ENCODE results near the gene BCL11B. TPM values are rescaled to one million over a fixed set of nuclear protein-coding genes. Genes with fewer than 3 reads are reported as not detected.

BCL11B gene
- total RNA-seq, 2 experiments from 2014 or later, result not detected

DNA sequence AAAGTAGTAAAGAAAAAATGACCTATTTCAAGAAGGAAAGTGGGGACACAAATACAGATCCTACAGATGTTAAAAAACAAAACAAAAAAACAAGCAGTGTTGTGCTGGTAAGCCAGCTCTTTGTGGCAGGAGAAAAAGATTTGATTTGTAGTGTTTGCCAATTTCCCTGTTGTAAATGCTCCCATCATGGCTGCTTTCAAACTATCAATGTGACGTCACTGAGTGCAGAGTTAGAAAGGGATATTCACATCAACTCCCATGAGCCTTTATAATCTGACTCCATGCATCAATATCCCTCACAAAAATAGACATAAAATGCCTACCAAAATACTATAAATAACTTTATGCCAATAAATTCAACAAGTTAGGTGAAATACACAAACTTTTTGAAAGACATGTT, 32.2 kb upstream of the BCL11B start:
- no peak for TF ChIP-seq EZH2phosphoT487 (IDR thresholded peaks at IDR 0.05; ENCODE audit: borderline replicate concordance, low read depth, low read length)
- TF ChIP-seq, protein P1, sequence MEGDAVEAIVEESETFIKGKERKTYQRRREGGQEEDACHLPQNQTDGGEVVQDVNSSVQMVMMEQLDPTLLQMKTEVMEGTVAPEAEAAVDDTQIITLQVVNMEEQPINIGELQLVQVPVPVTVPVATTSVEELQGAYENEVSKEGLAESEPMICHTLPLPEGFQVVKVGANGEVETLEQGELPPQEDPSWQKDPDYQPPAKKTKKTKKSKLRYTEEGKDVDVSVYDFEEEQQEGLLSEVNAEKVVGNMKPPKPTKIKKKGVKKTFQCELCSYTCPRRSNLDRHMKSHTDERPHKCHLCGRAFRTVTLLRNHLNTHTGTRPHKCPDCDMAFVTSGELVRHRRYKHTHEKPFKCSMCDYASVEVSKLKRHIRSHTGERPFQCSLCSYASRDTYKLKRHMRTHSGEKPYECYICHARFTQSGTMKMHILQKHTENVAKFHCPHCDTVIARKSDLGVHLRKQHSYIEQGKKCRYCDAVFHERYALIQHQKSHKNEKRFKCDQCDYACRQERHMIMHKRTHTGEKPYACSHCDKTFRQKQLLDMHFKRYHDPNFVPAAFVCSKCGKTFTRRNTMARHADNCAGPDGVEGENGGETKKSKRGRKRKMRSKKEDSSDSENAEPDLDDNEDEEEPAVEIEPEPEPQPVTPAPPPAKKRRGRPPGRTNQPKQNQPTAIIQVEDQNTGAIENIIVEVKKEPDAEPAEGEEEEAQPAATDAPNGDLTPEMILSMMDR (conservative IDR thresholded peaks at IDR 0.05; ENCODE audit: low read length), result no peak
- Histone ChIP-seq H3K4me1 (ENCODE audit: insufficient read depth, low read length, poor library complexity, severe bottlenecking) (no peaks in the 10 kb centered on the region), H3K4me2 (ENCODE audit: low read length) (no peak overlapping the region), H3K4me3 (ENCODE audit: low read depth, low read length, poor library complexity, severe bottlenecking) (no peak overlapping the region), H3K27ac (ENCODE audit: low read depth, low read length, poor library complexity, severe bottlenecking) (no peak overlapping the region), H3K9me2 (ENCODE audit: insufficient read depth, low read length) (no peaks in the 10 kb centered on the region), H3K79me2 (ENCODE audit: insufficient read depth, low read depth, low read length) (no peaks in the 10 kb centered on the region), H2AFZ (ENCODE audit: low read length) (no peak overlapping the region), H4K20me1 (ENCODE audit: insufficient read depth, low read length) (no peaks in the 10 kb centered on the region), H3K9me3 (ENCODE audit: low read length) (no peaks in the 10 kb centered on the region), H3K36me3 (ENCODE audit: insufficient read depth, low read length) (no peaks in the 10 kb centered on the region)
- DNase-seq (ENCODE audit: low spot score), result no peak
- ChIA-PET POLR2A (no interaction called here), CTCF (ENCODE audit: unreplicated experiment) (no interaction called here)
- no TSS peak for BruUV-seq (replicated peaks)
- intact Hi-C loops (cut with micrococcal nuclease; ENCODE audit: unreplicated experiment), result no loop called here

DNA sequence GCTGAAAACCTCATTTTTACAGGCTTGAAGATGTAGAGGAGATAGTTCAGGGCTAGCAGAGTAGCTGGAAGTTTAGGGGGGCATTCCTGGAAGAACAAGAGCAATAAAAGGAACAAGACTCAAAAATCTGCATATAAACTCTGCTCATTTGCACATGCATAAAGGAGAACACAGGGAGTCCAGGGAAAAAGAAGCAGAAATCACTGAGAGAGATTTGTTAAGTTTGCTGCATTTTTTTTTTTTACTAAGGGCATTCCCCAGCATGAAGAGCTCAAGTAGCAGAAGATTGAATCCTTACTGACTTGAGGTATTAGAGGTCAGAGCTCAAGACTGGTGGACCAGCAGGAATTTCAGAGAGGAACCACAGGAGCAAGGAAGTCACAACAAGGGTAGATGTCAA, 28.2 kb upstream of the BCL11B start:
- intact Hi-C loops (cut with micrococcal nuclease; ENCODE audit: unreplicated experiment), result no loop called here
- H3K36me3 ChIP-seq (ENCODE audit: insufficient read depth, low read length), result no peaks in the 10 kb centered on the region
- no peaks in the 10 kb centered on the region for H3K9me3 ChIP-seq (ENCODE audit: low read length)
- H2AFZ ChIP-seq (ENCODE audit: low read length), result no peak overlapping the region
- H3K27ac ChIP-seq (ENCODE audit: low read depth, low read length, poor library complexity, severe bottlenecking), result no peak overlapping the region
- TF ChIP-seq, protein P1 (conservative IDR thresholded peaks at IDR 0.05; ENCODE audit: low read length), result no peak
- TF ChIP-seq EZH2phosphoT487 (IDR thresholded peaks at IDR 0.05; ENCODE audit: borderline replicate concordance, low read depth, low read length), result no peak
- H3K4me3 ChIP-seq (ENCODE audit: low read depth, low read length, poor library complexity, severe bottlenecking), result no peak overlapping the region
- no peaks in the 10 kb centered on the region for H3K4me1 ChIP-seq (ENCODE audit: insufficient read depth, low read length, poor library complexity, severe bottlenecking)
- H3K9me2 ChIP-seq (ENCODE audit: insufficient read depth, low read length), result no peaks in the 10 kb centered on the region
- no peaks in the 10 kb centered on the region for H4K20me1 ChIP-seq (ENCODE audit: insufficient read depth, low read length)
- CTCF ChIA-PET (ENCODE audit: unreplicated experiment), result no interaction called here
- BruUV-seq (replicated peaks), result no TSS peak
- H3K79me2 ChIP-seq (ENCODE audit: insufficient read depth, low read depth, low read length), result no peaks in the 10 kb centered on the region
- POLR2A ChIA-PET, result interaction anchor here (0.7 kb wide), 1 partner anchor 74 kb away, joined by 3 read pairs; no protein-coding TSS in a partner anchor
- no peak overlapping the region for H3K4me2 ChIP-seq (ENCODE audit: low read length)
- no peak for DNase-seq (ENCODE audit: low spot score)

- ChIA-PET POLR2A (no interaction called here), CTCF (ENCODE audit: unreplicated experiment) (no interaction called here)
- BruUV-seq (replicated peaks), result no TSS peak
- no peaks in the 10 kb centered on the region for H3K79me2 ChIP-seq (ENCODE audit: insufficient read depth, low read depth, low read length)
- H3K9me3 ChIP-seq (ENCODE audit: low read length), result no peaks in the 10 kb centered on the region
- H3K36me3 ChIP-seq (ENCODE audit: insufficient read depth, low read length), result no peaks in the 10 kb centered on the region
- intact Hi-C loops (cut with micrococcal nuclease; ENCODE audit: unreplicated experiment), result no loop called here
- no peak overlapping the region for H3K4me2 ChIP-seq (ENCODE audit: low read length)
- no peaks in the 10 kb centered on the region for H3K9me2 ChIP-seq (ENCODE audit: insufficient read depth, low read length)
- H4K20me1 ChIP-seq (ENCODE audit: insufficient read depth, low read length), result no peaks in the 10 kb centered on the region
- TF ChIP-seq, protein P1 (conservative IDR thresholded peaks at IDR 0.05; ENCODE audit: low read length), result 0 out of 2 replicates have a peak, but pooled peaks have one; percentile 33
- TF ChIP-seq EZH2phosphoT487 (IDR thresholded peaks at IDR 0.05; ENCODE audit: borderline replicate concordance, low read depth, low read length), result no peak
- H3K4me1 ChIP-seq (ENCODE audit: insufficient read depth, low read length, poor library complexity, severe bottlenecking), result no peaks in the 10 kb centered on the region
- no peak overlapping the region for H3K27ac ChIP-seq (ENCODE audit: low read depth, low read length, poor library complexity, severe bottlenecking)
- no peak overlapping the region for H3K4me3 ChIP-seq (ENCODE audit: low read depth, low read length, poor library complexity, severe bottlenecking)
- DNase-seq (ENCODE audit: low spot score), result no peak
- no peak overlapping the region for H2AFZ ChIP-seq (ENCODE audit: low read length)
These were observed 24.5 kb upstream of the BCL11B start for GRCh38 chr14:99296517-99296916.

All from OCI-LY7 (cell line).